Left lung (tissue), 10 donors: ENCODE results near the gene MFSD2B. TPM values are rescaled to one million over a fixed set of nuclear protein-coding genes. Genes with fewer than 3 reads are reported as not detected.
A peak's percentile ranks its signal among the peaks of the same experiment; 100 is the strongest.
"Not testable (repeated sequence)": the region's sequence is repeated elsewhere in the genome, so short reads cannot be mapped to it uniquely, and the experiment has no call there.

ENCODE experiments used
- ATAC-seq: fragments of 200-7000 bp; cut with Tn5 transposase; one replicate; pipeline ENCODE4 v1.9.1; 2020; ENCODE audit warnings: moderate library complexity
- DNase-seq, 4 donors: peaks; one replicate each; pipeline ENCODE4 v3.0.0-alpha.2; 2013 to 2020
- H3K27ac ChIP-seq, 2 donors: fragments of 200-600 bp; sonication (generic) in 1 of 2; one replicate each; pipeline versions ENCODE4 v1.5.0 to v1.8.0; 2020 to 2021
- H3K27me3 ChIP-seq, 2 donors: fragments of 200-600 bp; sonication (generic) in 1 of 2; one replicate each; pipeline versions ENCODE4 v1.5.0 to v1.8.0; 2020 to 2021
- H3K36me3 ChIP-seq, 2 donors: fragments of 200-600 bp; sonication (generic) in 1 of 2; one replicate each; pipeline versions ENCODE4 v1.5.0 to v1.8.0; 2020 to 2021
- H3K4me1 ChIP-seq, 2 donors: fragments of 200-600 bp; one replicate each; pipeline ENCODE4 v1.8.0; 2021
- H3K4me3 ChIP-seq, 2 donors: fragments of 200-600 bp; sonication (generic) in 1 of 2; one replicate each; pipeline versions ENCODE4 v1.5.0 to v1.8.0; 2020 to 2021; ENCODE audit warnings: mild to moderate bottlenecking in 1 of 2
- H3K9me3 ChIP-seq, 2 donors: fragments of 200-600 bp; sonication (generic) in 1 of 2; one replicate each; pipeline versions ENCODE4 v1.5.0 to v1.8.0; 2020 to 2021
- intact Hi-C, 2 donors: fragments of 100-400 bp; cut with DNase I; formaldehyde crosslinking; loops; one replicate each; pipeline versions ENCODE4 v1.11.2 to v1.14.2; 2022
- polyA plus RNA-seq, 6 donors: library from polyadenylated mRNA; unstranded; fragments of 120-200 nt; gene quantifications; one replicate each; pipeline ENCODE4 v1.2.1, GENCODE V29; 2013; ENCODE audit not compliant: insufficient read length in 6 of 6
- total RNA-seq, 2 donors: library from RNA; stranded (reverse); fragmentation: NEBNext Ultra II Directional; extraction: Animal tissue kit (Norgen Biotek cat#: 25700); gene quantifications; one replicate each; pipeline ENCODE4 v1.2.1, GENCODE V29; 2021
- TF ChIP-seq, protein P1 (sequence below), 2 donors: fragments of 200-600 bp; sonication (generic) in 1 of 2; IDR thresholded peaks; one replicate each; pipeline versions ENCODE4 v1.5.0 to v1.8.0; 2021; ENCODE audit warnings: antibody characterized with exemption in 2 of 2
- donor health status: DM: no; HTN: yes; CAD: no.
- donor health status: DM: no; HTN: no; CAD: no.

MFSD2B gene
- total and polyA plus RNA-seq, 8 donors: 0.26 to 5.4 (median 4.4) TPM

DNA sequence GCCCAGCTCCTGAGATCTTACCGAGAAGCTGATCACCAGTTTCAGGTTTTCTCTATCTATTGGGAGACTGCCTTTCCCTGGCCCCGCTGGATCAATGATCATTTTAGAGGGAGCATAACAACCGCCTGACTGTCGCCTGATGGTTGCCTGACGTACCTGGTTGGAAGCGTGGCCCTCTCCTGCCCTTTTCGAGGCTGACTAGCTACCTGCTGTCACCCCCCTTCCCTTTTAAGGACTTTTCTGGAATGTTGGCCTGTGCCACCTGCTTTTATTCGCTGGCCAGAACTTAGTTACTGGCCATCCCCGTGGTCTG lies 562 bp upstream of the MFSD2B start:
- DNase-seq (no peak), ATAC-seq (no peak)
- peaks cover 26 to 50% of the 10 kb centered on the region in 2 donors for H3K27me3 ChIP-seq
- no peak overlapping the region for H3K4me3 ChIP-seq
- intact Hi-C loops: no loop called here
- H3K9me3 ChIP-seq: no peaks in the 10 kb centered on the region
- TF ChIP-seq, protein P1, sequence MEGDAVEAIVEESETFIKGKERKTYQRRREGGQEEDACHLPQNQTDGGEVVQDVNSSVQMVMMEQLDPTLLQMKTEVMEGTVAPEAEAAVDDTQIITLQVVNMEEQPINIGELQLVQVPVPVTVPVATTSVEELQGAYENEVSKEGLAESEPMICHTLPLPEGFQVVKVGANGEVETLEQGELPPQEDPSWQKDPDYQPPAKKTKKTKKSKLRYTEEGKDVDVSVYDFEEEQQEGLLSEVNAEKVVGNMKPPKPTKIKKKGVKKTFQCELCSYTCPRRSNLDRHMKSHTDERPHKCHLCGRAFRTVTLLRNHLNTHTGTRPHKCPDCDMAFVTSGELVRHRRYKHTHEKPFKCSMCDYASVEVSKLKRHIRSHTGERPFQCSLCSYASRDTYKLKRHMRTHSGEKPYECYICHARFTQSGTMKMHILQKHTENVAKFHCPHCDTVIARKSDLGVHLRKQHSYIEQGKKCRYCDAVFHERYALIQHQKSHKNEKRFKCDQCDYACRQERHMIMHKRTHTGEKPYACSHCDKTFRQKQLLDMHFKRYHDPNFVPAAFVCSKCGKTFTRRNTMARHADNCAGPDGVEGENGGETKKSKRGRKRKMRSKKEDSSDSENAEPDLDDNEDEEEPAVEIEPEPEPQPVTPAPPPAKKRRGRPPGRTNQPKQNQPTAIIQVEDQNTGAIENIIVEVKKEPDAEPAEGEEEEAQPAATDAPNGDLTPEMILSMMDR (IDR thresholded peaks at IDR 0.05): no peak
- no peaks in the 10 kb centered on the region for H3K36me3 ChIP-seq
- peaks cover 6 to 13% of the 10 kb centered on the region in 2 donors for H3K4me1 ChIP-seq
- H3K27ac ChIP-seq: no peak overlapping the region

DNA sequence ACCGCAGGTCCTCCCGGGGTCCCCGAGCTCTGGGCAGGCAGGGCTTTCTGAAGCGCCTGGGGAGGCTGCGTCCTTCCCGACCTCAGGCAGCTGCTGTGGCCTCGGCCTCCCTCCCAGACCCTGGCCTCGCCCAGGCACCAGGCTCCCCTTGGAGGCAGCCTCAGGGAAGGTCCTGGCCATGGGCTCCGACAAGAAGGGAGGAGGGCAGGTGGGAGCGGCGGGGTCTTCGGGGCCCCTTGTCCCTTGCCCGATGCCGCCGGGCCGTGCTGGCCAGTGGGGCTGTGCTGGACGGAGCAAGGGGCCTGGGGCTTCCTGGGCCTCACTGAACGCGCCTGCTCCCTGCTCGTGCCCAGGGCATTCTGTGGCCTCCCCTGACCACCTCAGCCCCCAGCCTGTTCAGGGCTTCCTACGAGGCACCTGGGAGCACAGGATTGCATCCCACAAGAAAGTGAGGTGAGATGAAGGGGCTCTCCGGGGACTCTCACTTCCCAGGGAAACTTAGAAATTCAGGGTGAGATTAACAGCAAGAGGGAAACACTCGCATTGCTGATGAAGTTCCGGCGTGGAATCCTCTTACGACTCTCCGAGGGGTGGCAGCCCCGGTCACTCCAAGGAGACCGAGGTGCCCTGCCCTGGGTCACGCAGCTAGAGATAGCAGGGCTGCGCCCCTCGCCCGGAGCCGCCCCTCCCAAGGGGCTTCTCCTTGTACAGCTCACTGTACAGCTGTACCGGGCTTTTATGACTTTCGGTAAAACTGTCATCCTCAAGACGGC lies 778 bp downstream of the MFSD2B start:
- H3K36me3 ChIP-seq: no peaks in the 10 kb centered on the region
- no peak overlapping the region for H3K27ac ChIP-seq
- no peak overlapping the region for H3K4me3 ChIP-seq
- ATAC-seq: peak; percentile 21
- DNase-seq: no peak
- no peaks in the 10 kb centered on the region for H3K9me3 ChIP-seq
- H3K27me3 ChIP-seq: peaks cover 26 to 50% of the 10 kb centered on the region in 2 donors
- peaks cover 6 to 13% of the 10 kb centered on the region in 2 donors for H3K4me1 ChIP-seq
- intact Hi-C loops: no loop called here
- TF ChIP-seq, protein P1 (IDR thresholded peaks at IDR 0.05): no peak

DNA sequence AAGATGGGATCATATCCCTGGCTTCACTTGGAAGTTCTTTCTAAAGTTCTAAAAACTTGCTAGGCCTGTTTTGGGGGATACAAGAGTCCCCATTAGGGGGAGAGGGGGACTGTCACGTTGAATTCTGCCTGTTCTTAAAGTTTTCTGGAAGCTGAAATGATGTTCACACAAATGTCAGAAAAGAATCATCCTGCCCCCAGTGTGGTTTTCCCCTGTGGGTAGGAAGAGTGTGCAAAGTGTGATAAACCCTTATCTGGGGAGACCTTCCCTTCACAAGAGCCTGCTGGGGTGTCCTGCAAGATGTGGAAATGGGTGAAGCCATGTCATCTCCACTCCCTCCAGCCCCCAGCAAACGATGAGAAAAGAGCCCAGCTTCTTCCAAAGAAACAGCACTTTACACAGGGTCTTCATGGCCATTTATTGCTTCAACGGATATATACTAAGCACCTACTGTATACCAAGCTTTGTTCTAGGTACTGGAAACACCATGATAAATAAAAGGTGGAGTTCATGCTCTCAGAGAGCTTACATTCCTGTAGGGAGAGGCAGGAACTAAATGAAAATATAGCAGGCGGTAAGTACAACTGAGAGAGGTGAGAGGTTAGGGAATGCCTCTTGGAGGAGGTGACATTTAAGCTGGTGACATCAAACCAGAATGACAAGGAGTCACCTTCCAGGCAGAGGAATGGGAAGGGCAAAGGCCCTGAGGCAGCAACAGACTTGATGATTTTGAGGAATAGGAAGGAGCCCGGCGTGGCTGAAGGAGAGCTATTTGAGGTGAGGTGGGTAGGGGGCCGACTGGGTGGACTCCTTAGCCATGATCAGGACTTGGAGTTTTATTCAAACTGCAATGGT lies 1.6 kb downstream of the MFSD2B start:
- Histone ChIP-seq H3K4me1 (peaks cover 6 to 13% of the 10 kb centered on the region in 2 donors), H3K9me3 (no peaks in the 10 kb centered on the region), H3K27ac (no peak overlapping the region), H3K36me3 (no peaks in the 10 kb centered on the region), H3K27me3 (peaks cover 26 to 50% of the 10 kb centered on the region in 2 donors), H3K4me3 (no peak overlapping the region)
- intact Hi-C loops: no loop called here
- no peak for DNase-seq
- TF ChIP-seq, protein P1 (IDR thresholded peaks at IDR 0.05): no peak
- ATAC-seq: no peak

DNA sequence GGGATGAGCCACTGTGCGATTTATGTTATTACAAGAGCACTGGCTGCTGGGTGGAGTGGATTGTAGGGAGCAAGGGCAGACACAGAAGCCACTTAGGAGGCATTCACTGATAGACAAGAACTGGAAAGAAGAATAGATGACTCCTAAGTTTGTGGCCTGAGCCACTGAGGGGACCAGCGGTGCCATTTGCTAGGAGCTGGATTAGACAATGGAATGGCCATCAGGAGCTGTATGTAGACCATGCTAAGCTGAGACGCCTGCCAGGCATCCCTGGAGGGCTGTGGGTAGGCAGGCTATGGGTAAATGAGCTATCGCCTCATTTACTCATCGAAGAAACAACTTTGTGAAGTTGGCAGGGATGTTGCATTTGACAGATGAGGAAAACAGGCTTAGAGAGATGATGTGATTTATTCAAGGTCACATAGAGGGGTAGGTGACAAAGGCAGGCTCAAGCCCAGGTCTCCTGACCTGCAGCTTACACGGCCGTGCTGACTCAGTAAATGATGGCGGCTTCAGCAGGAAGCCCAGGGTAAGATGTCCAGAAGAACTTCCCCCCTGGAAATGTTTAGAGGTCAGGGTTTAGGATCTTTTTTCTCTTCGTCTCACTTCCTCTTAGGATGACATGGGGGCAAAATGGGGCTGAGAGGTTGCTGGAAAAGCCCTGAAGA lies 2.8 kb downstream of the MFSD2B start:
- DNase-seq (no peak), ATAC-seq (no peak)
- intact Hi-C loops: no loop called here
- Histone ChIP-seq H3K4me1 (peaks cover 6 to 13% of the 10 kb centered on the region in 2 donors), H3K27ac (no peak overlapping the region), H3K27me3 (peaks cover 26 to 50% of the 10 kb centered on the region in 2 donors), H3K9me3 (no peaks in the 10 kb centered on the region), H3K36me3 (no peaks in the 10 kb centered on the region), H3K4me3 (no peak overlapping the region)
- TF ChIP-seq, protein P1 (IDR thresholded peaks at IDR 0.05): no peak

DNA sequence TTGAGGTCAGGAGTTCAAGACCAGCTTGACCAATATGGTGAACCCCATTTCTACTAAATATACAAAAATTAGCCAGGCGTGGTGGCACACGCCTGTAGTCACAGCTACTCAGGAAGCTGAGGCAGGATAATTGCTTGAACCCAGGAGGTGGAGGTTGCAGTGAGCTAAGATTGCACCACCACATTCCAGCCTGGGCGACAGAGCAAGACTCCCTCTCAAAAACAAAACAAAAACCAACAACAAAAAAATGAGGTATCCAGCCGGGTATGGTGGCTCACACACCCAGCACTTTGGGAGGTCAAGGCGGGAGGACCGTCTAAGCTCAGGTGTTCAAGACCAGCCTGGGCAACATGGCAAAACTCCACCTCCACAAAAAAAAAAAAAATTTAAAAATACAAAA lies 5.0 kb downstream of the MFSD2B start:
- H3K27me3 ChIP-seq: peaks cover 12 to 33% of the 10 kb centered on the region in 2 donors
- intact Hi-C loops, H3K36me3 ChIP-seq, H3K4me3 ChIP-seq, H3K9me3 ChIP-seq, H3K27ac ChIP-seq, ATAC-seq, H3K4me1 ChIP-seq, DNase-seq: not testable (repeated sequence)
